Esophagus muscularis mucosa (tissue), 3 donors: ENCODE results near the gene SPHKAP.

Experiments
- POLR2A ChIP-seq: fragments of 450-650 bp; IDR thresholded peaks from one replicate; pipeline ENCODE4 v1.6.1; 2017; ENCODE audit warnings: antibody characterized with exemption, moderate library complexity, mild to moderate bottlenecking, low read depth
- TF ChIP-seq, protein P1 (sequence below), 3 experiments: fragments of 200-600 bp in 2 of 3; fragments of 450-650 bp in 1 of 3; sonication (generic) in 2 of 3; IDR thresholded peaks; one replicate each; pipeline ENCODE4 v1.5.1; 2017 to 2019; ENCODE audit warnings: antibody characterized with exemption in 3 of 3, mild to moderate bottlenecking in 2 of 3, moderate library complexity in 1 of 3

GRCh38 chr2:228064024-228064423 lies 117.5 kb downstream of the SPHKAP start:
- TF ChIP-seq POLR2A: no peak
- TF ChIP-seq, protein P1, sequence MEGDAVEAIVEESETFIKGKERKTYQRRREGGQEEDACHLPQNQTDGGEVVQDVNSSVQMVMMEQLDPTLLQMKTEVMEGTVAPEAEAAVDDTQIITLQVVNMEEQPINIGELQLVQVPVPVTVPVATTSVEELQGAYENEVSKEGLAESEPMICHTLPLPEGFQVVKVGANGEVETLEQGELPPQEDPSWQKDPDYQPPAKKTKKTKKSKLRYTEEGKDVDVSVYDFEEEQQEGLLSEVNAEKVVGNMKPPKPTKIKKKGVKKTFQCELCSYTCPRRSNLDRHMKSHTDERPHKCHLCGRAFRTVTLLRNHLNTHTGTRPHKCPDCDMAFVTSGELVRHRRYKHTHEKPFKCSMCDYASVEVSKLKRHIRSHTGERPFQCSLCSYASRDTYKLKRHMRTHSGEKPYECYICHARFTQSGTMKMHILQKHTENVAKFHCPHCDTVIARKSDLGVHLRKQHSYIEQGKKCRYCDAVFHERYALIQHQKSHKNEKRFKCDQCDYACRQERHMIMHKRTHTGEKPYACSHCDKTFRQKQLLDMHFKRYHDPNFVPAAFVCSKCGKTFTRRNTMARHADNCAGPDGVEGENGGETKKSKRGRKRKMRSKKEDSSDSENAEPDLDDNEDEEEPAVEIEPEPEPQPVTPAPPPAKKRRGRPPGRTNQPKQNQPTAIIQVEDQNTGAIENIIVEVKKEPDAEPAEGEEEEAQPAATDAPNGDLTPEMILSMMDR (IDR thresholded peaks at IDR 0.05): no peak
